ENCODE data around the gene RMC1.
"Not testable (repeated sequence)": the region's sequence is repeated elsewhere in the genome, so short reads cannot be mapped to it uniquely, and the experiment has no call there.

RMC1 gene

DNA sequence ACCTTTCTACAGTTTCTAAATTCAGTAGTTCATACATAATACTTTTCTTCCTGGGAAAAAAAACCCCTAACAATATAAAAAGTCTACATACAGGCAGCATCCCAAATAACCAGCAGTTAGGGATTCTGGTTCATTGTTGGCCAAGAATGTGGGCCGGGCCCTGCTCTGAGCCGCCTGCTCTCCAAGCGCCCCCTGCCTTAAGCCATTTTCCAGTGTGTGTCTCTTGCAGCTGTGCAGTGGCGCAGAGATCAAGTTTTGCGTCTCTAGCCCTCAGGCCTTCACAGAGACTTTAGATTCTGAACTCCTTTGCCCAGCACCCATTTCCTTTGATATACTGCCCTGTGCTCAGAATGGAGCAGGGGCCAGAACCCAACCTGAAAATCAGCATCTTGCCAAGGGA, 32.9 kb downstream of the RMC1 start:
- DNase-seq, result no peak

DNA sequence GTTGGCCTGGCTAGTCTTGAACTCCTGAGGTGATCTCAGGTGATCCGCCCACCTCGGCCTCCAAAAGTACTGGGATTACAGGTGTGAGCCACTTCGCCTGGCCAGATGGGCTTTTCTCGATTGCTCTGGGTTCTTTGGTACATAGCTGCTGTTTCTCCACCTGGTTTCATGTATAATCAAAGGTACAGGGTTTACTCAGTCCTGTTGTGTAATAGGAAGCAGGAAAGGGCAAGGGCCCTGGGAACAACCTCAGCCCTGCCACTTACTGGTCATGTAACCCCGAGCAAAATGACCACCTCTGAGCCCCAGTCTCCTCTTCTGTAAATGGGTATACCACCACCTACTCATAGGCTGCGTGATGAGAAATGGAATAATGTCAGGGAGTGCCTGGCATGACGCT, 34.0 kb downstream of the RMC1 start:
- DNase-seq, result no peak

DNA sequence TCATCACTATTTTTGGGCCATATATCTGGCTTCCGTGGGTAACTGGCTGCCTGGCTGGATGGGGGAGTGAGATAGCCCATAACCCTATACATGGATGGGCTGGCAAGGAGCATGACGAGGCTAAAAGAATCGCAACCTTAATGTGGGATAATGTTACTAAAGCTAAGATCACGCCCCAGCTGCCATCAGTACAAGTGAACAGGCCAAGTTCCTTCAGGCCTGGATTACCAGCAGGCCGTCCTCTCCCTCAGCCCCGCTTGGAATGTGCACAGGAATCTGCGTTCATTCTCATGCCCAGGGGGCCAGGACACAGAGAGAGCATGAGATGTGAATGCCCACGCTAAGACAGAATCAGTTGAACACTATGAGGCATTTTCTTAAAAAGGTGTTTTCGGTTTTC, 34.7 kb downstream of the RMC1 start:
- no peak for DNase-seq

DNA sequence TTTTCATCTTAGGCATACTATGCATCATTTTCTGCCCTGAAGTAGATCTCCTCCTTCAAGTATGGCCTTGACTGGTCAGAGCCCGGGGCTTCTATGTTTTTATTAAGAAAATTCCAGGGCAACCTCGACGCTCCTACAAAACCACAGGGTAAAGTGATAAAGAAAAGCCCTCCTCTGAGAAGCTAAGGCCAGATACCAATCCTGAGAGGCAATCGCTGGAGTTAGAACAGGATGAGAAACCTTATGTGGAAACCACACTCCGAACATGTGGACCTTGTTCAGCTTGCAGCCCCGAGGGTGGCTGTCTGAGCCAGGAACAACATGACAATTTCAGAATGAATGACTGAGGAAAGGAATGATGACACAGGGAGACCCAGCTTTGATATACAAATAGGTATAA, 35.6 kb downstream of the RMC1 start:
- no peak for DNase-seq

DNA sequence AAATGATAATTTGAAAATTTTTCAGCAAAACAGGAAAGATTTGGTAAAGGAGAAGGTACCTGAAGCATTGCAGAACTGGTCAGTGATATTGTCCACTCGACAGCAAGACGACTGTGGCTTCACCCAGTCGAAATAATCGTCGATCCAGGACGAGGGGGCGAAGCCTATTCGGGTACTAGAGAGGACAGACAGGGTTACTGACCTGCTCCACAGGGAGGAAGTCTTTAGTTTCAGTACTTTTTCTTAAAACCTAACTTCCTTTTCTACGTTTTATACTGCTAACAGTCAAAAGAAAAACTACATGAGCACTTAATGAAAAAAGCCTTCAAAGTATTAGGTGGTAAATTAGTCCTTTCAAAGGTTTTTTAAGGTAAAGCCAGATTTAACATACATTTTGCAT, 36.0 kb downstream of the RMC1 start:
- DNase-seq, result no peak

DNA sequence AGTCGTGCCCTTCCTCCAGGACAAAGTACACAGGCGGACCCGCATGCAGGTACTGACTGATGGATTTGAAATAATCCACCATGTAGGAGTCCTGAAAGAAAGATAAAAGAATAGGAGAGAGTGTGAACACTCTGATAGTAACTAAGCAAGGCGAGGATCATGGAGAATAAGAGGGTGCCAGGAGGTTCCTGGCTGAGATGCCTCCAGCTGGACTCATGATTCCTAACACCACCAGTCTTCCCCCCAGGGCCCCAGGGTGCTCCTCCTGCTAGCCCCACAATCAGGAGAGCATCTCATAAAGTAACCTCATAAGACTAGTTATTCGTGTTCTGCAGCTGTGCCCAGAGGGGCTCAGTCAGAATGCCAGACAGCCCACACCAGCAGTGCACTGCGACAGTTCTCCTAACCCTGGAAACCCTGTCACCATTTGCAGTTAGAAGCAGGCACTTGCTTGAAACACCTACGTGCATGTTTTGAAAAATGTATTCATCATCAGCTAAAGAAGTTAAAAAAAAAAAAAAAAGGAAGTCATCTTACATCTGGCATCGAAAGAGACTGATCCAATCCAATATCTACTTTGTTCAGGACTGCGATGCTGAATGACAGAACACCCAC, 36.7 kb downstream of the RMC1 start:
- DNase-seq, result no peak

DNA sequence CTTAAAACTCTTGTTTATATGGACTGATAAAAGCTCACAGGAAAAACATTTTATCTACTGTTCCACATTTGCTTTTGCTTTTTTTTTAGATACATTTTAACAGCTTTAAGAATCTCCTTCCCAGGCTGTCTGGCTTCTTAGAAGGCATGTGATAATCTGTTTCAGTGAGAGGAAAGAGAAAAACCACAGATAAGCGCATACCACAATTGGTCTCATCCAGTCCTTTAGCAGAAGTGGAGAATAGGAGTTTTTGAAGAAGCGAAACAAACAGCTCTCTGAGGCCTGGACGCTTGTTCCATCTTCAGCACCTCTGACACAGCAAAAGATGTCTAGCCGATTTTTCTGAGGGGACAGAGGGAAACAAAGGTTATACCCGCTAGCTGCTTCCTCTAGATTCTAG, 37.6 kb downstream of the RMC1 start:
- no peak for DNase-seq

DNA sequence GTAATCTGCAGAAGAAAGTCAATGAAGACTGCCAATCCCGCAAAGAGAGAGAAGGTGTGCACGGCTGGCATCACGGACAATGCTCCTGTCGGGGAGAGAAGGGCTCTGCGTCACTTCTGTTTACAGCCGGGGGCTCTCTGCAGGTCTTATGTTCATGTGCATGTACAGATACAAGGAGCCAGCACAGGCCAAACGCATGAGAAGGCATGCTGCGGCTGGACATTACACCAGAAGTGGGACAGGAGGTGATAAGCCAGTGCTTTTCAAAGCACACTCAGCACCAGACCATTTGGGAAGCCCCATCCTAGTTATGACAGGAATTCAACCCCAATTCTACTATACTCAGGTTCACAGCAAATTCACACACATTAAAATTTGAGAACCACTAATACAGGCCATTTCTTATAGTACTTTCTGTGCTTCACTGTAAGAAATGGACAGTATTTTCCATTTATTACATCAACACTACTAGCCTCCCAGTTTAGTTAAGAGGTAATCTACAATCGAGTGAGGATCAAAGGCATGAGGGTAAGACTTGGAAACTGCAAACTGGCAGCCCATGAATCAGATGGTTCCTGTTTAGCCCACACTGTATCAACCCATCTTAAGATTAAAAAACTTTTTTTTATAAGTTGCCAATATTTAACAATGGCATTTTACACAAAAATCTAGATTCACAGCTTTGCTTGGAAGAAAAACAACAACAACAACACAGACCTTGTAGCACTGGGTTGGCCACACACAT, 38.2 kb downstream of the RMC1 start:
- DNase-seq, result no peak

DNA sequence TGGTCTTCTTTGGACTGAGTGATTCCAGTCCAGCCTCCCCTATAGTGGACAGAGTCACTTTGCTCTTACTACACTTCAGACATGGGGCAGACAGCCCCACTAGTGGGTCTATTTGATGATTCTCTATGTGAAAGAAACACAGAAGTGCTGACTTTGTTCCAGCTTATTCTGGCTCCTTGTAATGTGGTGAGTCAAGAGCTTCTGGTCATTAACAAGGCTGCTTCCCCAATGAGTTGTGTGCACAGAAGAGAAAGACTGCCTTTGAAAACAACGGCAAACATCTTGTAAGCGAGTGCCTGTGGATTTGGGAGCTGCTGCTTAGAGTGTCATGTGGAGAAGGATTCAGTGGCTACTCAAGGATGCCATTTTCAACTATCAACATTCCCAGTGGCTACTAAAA, 39.1 kb downstream of the RMC1 start:
- DNase-seq, result no peak

DNA sequence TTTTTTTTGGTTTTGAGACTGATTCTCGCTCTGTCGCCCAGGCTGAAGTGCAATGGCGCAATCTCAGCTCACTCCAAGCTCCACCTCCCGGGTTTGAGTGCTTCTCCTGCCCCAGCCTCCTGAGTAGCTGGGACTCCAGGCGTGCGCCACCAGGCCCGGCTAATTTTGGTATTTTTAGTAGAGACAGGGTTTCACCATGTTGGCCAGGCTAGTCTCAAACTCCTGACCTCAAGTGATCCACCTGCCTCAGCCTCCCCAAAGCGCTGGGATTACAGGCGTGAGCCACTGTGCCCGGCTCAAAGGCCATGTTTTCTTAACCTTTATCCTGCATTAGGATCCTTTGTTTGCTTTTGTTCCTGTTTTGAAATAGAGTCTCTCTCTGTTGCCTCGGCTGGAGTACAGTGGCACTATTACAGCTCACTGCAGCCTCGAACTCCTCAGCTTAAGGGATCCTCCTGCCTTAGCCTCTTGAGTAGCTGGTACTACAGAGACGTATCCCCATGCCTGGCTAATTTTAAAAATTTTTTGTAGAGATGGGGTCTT, 42.0 kb downstream of the RMC1 start:
- DNase-seq, result no peak

DNA sequence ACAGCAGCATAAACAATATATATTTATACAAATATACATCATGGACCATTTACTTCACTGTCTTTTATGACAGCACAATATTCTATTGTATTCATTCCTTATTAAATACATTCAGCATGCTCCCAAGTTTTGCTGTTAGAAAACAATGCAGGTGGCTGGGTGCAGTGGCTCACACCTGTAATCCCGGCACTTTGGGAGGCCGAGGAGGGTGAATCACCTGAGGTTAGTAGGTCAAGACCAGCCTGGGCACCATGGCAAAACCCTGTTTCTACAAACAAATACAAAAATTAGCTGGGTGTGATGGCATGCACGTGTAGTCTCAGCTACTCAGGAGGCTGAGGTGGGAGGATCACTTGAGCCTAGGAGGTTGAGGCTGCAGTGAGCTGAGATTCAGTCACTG, 44.0 kb downstream of the RMC1 start:
- no peak for DNase-seq

DNA sequence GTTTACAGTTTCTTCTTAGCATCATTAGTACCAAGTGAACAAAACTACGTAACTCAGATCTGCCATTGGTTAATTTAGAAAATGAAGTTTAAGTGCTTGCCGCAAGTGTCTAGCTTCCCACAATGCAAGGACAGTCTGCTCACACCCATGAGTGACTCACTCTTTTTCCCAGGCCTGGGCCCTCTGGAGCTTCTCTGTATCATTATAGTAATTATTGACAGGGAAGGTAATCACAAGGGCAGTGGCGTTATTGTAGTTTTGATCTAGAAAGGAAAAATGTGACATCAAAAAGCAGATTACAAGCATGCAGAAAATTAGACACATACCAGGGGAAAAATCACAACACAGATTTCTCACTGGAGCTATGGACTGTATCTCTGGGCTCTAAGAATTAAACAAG, 44.5 kb downstream of the RMC1 start:
- no peak for DNase-seq

DNA sequence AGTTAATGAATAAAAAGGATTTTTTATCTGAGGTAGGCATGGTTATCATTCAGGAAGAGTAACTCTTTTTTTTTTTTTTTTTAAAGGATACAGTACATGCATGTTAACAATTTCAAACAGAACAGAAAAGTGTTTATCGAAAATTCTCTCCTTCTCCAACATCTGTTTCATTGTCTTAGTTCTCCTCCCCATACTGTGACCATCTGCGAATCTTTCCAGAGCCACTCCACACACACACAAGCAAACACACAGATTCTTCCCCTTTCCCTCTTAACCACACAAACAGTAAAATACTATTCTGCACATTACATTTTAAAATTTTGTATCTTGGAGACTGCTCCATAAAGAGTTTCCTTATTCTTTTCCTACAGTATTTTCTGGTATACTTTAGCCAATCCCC, 45.0 kb downstream of the RMC1 start:
- no peak for DNase-seq

DNA sequence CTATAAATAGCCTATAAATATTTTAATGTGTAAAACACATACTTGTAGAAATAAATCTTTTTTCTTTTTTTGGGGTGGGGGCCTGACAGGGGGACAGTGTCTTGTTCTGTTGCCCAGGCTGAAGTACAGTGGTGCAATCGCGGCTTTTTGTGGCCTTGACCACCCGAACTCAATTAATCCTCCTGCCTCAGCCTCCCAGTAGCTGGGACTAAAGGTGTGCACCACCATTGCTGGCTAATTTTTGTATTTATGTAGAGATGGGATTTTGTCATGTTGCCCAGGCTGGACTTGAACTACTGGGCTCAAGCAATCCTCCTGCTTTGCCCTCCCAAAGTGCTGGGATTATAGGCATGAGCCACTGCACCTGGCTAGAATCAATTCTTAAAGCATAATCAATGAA, 45.4 kb downstream of the RMC1 start:
- DNase-seq, result no peak

DNA sequence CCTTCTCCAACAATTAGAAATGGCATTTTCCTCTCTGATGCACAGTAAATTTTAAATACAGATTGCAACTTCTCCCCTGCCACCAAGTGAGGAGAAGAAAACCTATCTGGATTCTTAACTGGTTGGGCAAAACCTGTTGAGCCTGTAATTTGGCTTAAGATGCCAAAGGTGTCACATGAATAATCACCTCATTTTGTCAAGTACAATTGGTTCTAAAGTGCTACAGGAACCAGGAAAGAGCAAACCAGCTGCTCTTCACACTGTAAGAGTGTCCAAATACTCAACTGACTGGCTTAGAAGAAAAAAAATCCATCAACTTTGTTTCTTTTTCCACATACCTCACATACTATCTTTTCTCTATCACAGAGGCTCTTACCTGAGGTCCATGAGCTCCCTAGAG, 47.6 kb downstream of the RMC1 start:
- DNase-seq, result no peak

DNA sequence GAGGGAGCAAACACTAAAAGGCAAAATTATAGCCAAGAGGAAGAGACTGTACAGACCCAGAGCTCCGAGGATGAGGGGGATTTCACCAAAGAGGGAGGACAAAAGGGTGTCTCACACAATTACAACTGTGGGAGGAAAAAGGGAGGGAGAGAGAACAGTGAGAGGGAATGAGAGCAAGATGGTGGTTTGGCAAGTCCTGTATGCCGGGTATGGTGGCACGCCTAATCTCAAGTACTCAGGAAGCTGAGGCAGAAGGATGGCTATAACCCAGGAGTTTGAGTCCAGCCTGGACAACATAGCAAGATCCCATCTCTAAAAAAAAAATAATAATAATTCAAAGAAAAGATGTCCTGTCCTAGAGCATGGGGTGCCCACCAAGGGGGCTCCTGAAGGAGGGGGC, 48.7 kb downstream of the RMC1 start:
- no peak for DNase-seq

DNA sequence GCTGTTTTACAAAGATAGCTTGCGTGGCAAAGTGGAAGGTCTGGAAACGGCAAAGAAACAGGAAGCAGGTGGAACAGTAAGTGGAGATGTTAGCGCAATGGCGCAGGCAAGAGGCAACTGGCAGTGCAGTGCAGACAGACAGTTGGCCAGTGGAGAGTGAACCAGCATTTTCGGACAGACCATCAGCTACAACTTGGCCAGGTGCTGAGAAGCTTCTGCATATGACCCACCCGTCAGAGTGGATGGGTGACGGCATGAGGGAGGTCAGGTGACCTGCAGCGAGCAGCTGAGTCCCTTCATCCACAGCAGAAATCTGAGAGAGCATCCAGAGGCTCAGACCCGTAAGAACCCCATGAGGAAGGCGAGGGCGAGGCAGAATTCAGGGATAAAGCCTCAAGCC, 49.2 kb downstream of the RMC1 start:
- no peak for DNase-seq

DNA sequence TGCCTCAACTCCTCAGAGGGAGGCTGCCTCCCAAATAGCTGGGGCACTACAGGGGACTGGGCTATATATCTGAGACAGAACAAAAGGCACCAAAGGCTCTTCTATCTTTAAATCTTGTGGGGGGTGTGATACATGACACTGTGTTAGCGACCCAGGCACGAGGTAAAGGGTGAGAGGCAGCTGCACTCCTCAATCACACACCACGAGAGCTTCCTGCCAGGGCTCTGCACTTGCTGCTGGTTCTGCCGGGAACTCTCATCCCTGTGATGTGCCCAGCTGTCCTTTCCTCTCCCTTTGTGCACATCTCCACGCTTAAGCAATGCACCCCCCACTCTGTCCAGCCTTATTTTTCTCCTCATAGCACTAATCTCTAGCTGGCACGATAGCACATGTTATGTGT, 50.6 kb downstream of the RMC1 start:
- DNase-seq, result no peak

DNA sequence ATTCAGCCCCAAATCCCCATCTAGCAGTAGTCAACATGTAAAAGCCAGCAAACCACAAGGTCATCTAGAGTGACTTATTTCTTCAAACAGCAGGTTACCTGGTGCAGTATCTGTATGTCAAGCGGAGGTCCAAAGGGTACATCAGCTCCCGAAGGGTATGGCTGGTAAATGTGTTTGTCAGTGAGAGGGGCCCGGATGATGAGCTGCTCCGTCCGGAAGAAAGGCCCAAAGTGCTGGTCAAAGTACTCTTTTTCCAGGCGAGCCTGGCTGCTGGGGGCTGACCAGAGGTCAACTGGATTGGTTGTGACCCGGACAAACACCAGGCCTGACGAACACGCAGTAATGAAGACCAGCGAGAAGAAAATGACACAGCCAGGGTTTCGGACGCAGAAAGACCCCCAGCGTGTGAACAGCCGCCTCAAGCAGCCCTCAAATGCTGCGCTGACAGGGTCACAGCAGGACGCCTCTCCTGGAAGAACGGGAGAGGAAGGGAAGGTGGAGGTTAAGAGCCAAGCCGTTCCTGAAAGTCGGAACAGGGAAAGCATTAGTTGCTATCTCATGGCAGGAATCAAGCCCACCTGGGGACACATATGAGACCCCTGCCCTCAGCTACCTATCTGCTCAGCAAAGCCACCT, 53.0 kb downstream of the RMC1 start:
- no peak for DNase-seq

DNA sequence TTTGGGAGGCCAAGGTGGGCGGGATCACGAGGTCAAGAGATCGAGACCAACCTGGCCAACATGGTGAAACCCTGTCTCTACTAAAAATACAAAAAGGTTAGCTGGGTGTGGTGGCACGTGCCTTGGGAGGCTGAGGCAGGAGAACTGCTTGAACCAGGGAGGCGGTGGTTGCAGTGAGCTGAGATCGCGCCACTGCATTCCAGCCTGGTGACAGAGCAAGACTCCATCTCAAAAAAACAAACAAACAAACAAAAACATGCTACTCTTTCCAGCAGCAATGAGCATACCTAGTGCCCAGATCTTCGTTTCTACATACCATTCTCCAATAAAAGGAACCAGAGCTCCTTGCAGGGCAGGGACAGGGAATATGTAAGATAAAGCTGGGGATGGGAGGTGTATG, 54.2 kb downstream of the RMC1 start:
- DNase-seq, result not testable (repeated sequence)

DNA sequence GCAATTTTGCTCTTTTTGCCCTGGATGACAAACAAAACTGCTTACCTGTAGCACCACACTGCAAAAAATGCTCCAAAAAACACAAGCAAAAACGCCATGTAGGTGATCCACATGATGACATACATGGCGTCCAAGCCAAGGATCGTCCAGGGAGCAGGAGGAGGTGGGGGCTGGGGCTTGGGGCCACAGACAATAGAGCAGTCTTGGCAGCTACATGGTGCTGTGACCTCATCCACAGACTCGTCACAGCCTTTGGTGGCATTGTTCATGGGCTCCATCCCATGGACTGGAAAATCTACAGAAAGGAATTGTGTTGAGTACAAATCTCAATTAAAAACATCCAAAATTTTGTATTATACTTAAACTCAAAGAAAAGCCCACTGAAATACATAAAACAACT, 56.9 kb downstream of the RMC1 start:
- no peak for DNase-seq

DNA sequence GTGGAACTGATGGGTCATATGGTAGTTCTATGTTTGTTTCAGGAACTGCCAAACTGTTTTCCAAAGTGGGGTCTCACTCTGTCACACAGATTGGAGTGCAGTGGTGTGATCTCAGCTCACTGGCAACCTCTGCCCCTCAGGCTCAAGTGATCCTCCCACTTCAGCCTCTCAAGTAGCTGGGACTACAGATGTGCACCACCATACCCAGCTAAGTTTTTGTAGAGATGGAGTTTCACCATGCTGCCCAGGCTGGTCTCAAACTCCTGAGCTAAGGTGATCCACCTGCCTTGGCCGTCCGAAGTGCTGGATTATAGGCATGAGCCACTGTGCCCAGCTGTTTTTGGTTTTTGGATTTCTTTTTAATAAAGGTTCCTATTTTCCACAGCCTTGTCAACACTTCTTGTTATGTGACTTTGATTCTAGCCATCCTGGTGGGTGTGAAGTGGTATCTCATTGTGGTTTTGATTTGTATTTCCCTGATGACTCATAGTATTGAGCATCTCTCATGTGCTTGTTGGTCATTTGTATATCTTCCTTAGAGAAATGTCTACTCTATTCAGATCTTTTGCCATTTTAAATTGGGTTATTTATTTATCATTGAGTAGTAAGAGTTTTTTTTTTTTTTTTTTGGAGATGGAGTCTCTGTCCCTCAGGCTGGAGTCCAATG, 60.2 kb downstream of the RMC1 start:
- no peak for DNase-seq

DNA sequence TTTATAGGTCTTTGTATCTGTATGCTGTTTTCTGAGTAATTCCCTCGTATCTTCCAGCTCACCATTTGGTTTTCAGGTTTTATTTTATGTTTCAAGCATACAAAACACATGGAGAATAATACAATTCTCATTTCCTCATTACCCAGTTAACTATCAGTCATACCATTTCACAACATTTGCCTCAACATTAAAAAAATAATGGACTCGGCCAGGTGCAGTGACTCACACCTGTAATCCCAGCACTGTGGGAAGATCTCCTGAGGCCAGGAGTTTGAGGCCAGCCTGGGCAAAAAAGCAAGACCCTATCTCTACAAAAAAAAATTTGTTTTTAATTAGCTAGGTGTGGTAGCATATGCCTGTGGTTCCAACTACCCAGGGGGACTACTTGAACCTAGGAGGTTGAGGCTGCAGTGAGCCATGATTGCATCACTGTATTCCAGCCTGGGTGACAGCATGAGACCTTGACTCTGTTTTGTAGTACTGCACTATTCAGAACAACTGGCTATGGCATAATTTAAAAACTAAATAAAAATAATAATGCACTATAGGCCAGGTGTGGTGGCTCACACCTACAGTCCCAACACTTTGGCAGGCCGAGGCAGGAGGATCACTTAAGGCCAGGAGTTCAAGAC, 62.7 kb downstream of the RMC1 start:
- no peak for DNase-seq
